Cerebellar cortex (tissue), 1 donor: Measurements from ENCODE around the gene H2BK1.

Experiments
- DNase-seq: peaks from one replicate; pipeline ENCODE4 v3.0.0-alpha.2; 2015; ENCODE audit warnings: low spot score

Gene H2BK1

GRCh38 chr7:151232091-151232916, 22.0 kb upstream of the H2BK1 start, which contains the start of gene CHPF2:
Gene CHPF2 (plus strand): TSS chr7:151232483. CDS start chr7:151234012, 1,529 bp downstream.
- DNase-seq: peak; percentile 91

GRCh38 chr7:151231080-151231479, 20.8 kb upstream of the H2BK1 start:
- DNase-seq: no peak

DNA sequence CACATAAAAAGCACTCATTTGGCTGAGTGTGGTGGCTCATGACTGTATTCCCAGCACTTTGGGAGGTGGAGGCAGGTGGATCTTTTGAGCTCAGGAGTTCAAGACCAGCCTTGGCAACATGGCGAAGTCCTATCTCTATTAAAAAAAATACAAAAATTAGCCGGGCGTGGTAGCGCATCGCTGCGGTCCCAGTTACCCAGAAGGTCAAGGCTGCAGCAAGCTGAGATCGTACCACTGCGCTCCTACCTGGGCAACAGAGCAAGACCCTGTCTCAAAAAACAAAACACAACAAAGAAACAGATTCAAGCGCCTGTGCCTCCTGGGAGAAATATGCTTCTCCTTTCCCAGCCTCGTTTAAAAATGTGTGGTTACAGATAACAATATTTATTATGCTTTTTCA, 19.0 kb upstream of the H2BK1 start:
- DNase-seq: no peak

GRCh38 chr7:151228024-151228866, 18.0 kb upstream of the H2BK1 start:
- DNase-seq: no peak

GRCh38 chr7:151226875-151227782, 16.8 kb upstream of the H2BK1 start, which contains the start of gene ABCF2:
Gene ABCF2 (minus strand): TSS chr7:151227205. CDS start chr7:151226458, 747 bp downstream.
- peak; percentile 99 for DNase-seq

DNA sequence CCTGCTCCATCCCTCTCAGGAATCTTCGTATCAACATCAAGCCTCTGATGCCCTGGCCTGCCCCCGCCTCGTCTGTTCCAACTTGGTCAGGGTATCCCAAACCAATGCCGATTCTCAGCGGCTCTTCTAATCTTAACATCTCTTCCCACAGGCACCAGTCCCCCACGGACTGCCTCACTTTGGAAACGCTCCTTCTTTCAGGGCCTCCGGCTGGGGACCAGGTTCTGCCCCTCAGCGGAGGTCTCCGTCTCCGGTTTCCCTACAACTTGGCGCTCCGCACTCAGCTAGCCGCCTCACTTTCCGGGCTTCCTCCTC, 16.2 kb upstream of the H2BK1 start:
- DNase-seq: no peak

GRCh38 chr7:151225948-151226510, 15.7 kb upstream of the H2BK1 start:
- DNase-seq: no peak

DNA sequence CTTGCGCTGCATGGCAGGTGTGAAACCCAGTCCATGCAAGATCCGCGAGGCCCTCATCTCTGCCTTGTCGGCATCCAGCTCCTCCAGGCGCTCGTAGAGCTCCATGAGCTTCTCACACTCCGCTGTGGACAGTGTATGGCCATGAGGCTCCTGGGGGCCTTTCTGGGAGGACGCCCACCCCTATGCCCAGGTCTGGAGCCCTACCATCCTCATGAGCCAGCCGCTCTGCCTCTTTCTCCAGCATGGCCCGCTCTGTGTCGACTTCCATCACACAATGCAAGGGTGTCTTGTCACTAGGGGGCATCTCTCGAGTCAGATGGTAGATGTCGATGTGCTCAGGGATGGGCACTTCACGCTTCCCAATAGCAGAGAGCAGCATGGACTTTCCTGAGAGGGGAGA, 13.4 kb upstream of the H2BK1 start:
- no peak for DNase-seq

GRCh38 chr7:151218170-151218569, 7.9 kb upstream of the H2BK1 start:
- DNase-seq: no peak

DNA sequence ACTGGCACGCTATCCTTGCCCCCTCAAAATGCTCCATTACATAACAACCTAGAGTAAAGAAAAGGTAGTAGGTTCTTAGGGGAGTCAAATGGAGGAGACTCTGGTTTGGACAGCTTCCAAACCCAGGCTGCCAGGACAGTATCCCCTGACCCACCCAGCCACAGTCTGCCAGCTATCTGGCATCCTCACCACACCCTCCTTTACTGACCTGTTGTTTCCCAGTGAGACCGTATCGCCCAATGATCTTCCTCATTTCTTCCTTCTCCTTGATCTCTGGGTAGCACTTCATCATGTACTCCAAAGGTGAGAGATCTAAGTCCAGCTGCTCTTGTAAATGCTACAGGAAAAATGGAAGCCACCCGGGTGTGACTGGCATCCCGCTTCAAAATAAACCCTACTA, 5.1 kb upstream of the H2BK1 start:
- no peak for DNase-seq

- DNase-seq: no peak
Observed at GRCh38 chr7:151213826-151214225, 3.5 kb upstream of the H2BK1 start.

- no peak for DNase-seq
Observed at GRCh38 chr7:151212626-151213025, 2.3 kb upstream of the H2BK1 start.

- no peak for DNase-seq
Observed at GRCh38 chr7:151211155-151211772, 976 bp upstream of the H2BK1 start.

DNA sequence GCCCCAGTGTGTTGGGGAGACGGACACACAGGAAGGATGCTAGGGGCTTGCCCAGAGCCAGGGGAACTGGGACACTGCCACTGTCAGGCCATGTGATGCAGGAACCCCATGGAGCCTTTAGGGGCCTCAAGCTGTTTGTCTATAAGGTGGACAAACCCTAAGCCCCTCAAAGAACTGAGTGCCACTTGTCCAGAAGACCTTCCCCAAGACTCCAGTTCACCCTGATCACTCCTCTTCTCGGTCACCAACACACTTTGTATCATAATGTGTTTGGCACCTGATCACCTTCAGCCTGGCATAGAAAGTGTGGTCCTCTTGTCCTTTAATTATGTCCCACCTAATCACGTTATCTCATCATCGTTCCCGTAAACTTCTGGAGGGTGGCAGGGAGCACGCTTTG, 700 bp downstream of the H2BK1 start:
- no peak for DNase-seq

DNA sequence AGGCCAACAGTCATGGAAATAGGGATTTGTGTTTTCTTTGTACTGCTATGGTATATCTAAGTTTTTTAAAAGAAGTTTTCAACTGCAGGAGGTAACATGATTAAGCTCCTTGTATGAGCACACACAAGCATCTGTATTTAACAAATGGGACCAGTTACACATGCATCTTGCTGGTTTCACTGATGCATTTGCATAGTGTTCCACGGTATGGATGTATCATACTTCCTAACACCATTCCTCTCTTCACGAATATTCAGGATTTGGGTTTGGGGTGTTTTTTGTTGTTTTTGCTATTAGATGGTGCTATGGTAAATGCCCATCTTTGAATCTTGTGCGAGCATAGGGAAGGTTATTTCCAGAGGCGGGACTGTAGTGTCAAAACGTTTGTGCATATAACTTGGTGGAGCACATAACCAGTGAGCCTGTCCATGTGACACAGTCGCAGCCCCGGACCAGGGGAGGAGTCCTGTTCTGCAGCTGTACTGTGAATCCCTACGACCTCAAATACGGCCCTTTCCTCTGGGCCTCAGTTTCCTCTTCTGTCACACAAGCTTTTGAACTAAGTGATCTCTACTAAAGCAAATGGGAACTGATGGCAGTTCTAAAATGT, 1.9 kb downstream of the H2BK1 start:
- no peak for DNase-seq

DNA sequence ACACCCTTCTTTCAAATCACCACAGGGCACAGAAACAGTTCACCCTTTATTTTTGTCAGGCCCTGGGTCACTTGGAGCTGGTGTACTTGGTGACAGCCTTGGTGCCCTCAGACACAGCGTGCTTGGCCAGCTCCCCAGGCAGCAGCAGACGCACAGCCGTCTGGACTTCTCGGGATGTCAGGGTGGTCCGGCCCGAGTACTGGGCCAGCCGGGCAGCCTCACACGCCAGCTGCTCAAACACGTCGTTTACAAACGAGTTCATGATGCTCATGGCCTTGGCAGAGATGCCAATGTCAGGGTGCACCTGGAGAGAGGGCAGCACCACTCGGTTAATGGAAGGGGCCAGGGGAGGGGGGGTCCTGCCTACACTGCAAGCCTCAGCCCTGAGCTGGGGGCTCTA, 2.5 kb downstream of the H2BK1 start:
- no peak for DNase-seq

DNA sequence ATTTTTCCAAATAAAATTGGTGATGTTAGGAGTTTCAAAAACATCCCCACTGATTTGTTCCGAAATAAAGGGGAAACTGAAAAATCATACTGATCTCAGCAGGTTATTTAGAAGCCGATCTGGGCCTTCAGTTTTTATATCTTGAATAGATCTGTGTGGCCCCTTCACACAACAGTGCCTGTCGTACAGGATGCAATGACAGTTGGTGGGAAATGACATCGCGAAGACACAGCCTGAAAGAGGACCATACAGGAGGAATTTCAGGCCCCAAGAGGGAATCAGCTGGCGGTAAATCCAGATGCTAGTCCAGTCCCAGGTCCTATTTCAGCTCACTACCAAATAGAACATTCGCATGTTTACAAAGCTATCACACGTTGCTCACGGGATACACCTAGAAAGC, 3.0 kb downstream of the H2BK1 start:
- DNase-seq: no peak

DNA sequence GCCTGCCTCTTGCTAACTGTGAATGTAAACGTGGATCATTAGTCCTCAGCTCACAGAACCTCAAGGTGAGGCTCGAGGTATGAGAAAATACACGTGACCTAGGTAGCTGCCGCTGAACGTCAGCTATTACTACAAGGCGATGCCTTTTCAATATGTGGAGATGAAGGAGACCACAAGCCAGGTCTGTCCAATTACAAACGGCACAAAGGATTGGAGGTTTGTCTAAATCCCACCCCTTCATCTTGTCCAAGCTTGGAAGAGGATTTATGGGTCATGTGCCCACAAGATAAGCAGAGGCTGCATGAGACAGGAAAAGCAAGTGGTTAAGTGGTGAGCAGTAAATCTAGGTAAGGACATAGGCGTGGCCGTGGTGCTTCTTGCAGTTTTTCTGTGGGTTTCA, 3.4 kb downstream of the H2BK1 start:
- no peak for DNase-seq

DNA sequence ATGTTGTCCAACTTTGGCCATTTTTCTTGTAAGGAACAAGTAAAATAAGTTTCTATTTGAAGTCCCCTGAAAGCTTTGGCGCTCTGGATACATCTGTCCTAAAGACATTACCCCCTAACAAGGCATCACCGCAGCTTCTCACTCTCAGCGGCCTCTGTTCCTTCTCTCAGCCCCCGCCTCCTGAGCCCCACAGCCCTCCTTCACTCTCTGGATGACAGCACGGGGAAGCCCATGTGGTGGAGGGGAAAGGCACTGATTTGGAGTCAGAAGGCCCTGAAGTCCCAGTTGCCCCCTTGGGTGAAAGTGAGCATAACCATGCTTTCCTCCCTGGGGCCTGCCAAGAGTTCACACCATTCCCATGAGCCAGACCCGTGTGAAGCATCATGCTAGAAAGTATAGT, 4.6 kb downstream of the H2BK1 start:
- no peak for DNase-seq

DNA sequence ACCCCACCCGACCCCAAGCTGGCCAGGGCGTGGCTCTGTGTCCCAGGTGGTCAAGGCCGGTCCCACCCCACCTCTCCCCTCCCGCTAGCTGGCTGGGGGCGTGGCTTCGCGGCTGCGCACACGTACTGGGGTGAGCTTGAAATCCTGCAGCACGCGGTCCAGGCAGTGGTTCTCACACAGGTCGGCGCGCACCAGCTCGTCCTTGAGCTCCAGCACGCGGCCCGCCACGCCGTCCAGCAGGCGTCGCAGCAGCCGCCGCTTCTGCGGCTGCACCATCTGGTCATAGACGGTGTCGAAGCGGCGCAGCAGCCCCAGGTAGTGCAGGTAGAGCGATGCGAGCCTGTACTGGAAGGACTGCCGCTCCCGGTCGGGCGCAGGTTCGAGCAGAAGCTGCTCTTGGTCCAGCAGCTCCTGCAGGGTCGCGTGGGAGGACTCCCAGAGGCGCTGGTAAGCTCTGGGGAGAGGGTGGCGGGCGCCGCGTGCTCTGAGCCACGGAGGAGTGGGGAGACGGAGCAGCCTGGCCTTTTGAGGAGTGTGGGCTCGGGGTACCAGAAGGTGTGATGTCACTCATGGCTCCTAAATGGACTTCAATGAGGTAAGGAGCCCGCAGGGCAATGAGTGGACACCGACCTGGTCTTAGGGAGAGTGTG, 5.8 kb downstream of the H2BK1 start:
- no peak for DNase-seq
